GM18517 (cell line): ENCODE measurements around the gene SPANXN1.
"Not testable (repeated sequence)": the region's sequence is repeated elsewhere in the genome, so short reads cannot be mapped to it uniquely, and the experiment has no call there.

Experiments used
- ATAC-seq: cut with Tn5 transposase; IDR thresholded peaks from one replicate; pipeline ENCODE4 v1.9.1; 2021; ENCODE audit warnings: mild to moderate bottlenecking, moderate library complexity; ENCODE audit not compliant: unreplicated experiment

SPANXN1 gene, protein sequence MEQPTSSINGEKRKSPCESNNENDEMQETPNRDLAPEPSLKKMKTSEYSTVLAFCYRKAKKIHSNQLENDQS

DNA sequence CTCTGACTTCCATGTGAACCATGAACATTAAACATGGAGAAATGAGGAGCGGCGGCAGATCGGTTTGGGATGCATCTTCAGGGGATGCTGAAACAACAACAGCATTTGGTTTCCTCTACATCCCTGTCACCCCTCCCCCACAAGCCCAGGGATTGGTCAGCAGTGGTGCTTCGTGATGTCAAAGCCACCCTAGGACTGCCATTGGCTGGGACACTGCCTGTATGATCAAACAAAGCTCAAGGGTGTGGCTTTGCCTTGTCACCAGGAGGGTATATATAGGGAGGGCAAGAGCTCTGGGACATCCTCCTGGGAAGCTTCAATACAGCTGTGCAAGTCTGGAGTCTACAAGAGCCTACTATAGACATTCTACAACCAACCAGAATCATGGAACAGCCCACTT is at the start of gene SPANXN1:
Gene SPANXN1 (plus strand): TSS at position 301 of the 400 bp plus-strand sequence. CDS start 84 bp downstream, at position 385.
- not testable (repeated sequence) for ATAC-seq

DNA sequence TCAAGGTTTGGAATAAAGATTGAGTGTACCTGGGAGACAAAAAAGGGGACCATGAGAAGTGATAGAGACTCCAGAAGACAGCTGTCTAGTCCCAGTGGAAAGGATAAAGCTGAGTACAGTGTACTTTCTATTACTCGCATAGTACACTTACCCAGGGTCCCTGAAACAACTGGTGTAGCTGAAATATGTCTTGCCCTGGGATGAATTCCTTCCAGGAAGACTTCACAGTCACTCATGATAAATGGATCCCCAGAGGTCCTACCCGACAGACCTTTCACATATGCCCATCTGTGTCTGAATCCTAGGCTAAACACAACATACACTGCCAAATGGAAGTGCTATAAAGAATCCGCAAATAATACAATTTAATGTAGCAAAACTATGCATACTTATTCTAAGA is 48.2 kb upstream of the SPANXN1 start:
- ATAC-seq: no peak

DNA sequence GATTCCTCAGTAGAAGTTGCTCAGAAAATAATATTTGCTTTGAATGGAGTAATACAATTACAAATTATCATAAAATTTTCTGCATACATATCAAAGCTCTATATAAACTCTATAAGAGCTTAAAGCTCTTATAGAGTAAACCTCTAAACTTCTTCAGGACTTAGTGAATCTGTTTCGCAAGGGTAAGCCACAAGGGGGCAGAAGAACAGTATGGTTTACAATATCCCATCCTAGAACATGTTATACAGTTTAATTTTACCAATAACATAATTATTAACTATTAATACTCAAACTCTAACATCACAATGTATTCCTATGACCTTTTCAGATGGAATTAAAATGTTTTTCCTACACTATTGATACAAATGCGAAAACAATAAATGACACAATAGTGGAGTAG is 33.8 kb upstream of the SPANXN1 start:
- peak; percentile 55 for ATAC-seq

DNA sequence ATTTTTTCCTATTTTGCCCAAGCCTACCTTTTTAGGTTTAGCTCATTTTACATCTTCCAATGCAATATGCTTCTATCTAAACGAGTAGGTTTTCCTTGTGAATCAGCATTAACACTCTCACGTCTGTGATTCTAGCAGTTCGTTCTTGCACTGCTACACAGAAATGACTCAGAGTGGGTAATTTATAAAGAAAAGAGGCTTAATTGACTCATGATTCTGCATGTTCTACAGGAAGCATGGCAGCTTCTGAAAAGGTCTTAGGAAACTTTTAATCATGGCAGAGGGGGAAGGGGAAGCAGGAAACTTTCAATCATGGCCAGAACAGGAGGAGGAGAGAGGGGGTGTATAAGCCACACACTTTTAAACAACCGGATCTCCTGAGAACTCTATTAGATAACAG is 44.9 kb downstream of the SPANXN1 start:
- ATAC-seq: no peak
